ENCODE measurements around the gene CRYBG1.

Gene CRYBG1

DNA sequence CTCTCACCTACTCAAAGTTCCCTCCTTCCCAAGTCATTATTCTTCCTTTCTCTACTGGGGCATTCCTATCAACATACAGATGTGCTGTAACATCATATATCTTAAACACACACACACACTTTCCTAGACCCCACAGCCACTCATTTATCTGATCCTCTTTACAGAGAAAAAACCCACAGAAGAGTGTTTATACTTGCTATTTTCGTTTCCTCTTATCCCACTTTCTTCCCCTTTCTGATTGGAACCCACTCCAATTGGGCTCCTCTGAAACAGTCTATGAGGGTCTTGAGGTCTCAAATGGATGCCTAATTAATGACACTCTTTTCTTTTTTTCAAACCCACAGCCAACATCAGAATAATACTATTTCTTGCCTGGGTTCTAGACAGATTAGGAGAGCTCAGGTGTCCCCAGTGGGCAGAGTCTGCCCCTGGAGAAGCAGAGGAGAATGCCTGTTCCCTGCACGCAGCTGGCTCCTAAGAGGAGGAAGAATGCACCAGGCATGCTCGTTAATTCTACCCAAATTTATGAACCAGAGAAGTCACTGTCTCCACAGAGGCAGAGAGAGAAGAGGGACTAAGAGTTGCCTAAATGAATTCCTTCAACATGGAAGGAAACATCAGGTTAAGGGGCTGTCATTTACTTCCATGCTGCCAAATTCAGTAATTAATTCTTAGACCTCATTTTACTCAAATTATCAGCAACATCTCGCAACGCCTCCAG, 65.9 kb downstream of the CRYBG1 start:
- DNase-seq (ENCODE audit: low spot score) = no peak

DNA sequence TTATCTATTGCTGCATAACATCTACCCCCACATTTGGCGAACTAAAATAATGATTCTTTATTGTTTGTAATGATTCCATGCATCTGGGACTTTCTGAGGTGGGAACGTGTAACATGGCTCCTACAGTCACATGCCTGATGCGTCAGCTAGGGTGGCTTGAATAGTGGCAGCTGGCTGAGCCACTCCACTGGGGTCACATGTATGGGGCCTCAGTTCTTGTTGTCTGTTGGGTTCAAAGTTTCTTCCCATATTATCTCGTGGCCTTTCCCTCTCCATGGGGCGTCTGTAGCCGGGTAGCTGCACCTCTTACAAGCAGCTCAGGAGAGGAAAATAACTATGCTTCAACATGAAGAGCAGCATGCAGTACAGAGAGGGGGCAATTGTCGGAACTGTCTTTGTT, 69.9 kb downstream of the CRYBG1 start:
- DNase-seq (ENCODE audit: low spot score) = no peak

DNA sequence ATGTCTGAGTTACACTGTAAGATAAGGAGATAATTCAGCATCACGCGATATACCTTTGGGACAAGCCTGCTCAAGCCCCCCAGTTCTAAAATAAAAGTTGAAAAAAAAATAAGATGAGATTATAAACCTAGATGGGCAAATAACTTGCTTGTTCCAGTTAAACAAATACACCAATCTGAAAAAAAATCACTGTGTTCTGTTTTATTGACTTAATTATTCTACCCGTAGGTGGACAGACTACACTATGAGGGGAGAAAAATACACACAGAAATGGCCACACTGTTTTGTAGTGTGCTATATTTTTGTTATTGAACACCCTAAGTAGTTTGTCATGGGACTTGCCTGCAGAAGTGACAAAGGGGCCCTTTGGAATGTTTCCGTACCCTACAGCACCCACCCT, 70.9 kb downstream of the CRYBG1 start:
- no peak for DNase-seq (ENCODE audit: low spot score)

DNA sequence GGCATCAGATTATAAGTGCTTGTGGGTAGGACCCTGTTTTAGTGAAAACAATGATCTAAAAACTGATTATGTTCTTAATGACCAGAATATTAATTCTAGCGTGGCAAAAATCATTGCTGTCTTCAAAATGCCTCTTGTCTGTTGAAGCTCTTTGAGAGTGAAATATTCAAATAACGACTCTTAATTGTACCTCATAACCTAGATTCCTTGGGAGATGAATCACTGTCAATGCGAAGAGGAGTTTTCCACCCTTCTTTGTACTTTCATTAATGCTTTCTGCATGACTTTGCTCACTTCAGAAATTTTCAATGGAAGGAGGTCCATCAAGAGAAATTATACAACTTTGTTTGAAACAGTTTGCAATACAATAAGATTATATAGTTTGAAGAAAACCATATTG, 71.5 kb downstream of the CRYBG1 start:
- DNase-seq (ENCODE audit: low spot score) = no peak

DNA sequence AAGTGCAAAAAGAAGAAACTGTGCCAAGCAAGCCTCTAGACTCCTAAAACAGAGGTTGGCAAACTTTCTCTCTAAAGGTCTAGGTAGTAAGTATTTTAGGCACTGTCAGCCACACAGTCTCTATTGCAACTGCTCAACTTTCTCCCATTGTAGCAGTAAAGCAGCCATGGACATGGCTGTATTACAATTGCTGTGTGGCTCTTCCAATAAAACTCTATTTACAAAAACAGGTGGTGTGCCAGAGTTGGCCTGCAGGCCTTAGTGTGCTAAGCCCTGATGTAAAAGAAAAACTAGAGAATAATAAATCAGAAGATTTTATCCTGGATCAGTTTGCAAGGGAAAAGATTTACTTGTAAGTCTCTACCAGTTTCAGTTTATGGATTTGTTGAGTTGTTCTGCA, 74.0 kb downstream of the CRYBG1 start:
- no peak for DNase-seq (ENCODE audit: low spot score)

DNA sequence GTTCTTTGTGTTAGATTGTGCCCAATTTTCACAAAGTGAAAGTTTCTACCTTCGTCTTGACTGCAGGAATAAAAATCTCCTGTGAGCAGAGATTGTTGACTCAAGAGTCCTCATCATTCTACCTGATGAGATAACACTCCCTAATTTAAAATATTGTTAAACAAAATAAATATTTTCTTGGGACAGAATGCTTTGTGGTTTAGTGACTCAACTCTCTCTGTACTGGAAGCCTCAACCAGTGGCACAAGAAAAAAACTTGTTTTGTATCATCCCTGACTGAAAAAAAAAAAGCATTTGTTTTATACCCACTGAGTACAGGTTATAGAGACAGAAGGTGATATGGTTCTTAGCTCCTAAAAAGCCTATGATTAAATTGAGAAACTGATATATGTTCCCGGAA, 78.9 kb downstream of the CRYBG1 start:
- no peak for DNase-seq (ENCODE audit: low spot score)

DNA sequence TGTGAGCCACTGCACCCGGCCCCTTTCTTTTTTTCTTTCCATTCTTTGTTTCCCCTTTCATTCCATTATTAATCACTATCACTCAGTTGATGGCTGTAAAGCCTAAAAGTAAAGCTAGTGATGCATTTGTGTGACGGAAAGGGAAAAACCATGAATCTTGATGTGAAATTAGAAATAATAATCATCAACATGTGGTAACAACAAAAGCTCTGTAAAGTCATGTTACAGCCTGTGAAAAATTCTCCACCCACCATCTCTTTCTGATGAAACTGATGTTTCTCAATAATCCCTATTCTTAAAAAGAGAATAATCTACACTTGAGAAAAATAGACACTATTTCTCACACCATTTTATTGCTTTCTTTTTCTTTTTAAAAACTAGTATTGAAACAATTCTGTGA, 80.0 kb downstream of the CRYBG1 start:
- no peak for DNase-seq (ENCODE audit: low spot score)

DNA sequence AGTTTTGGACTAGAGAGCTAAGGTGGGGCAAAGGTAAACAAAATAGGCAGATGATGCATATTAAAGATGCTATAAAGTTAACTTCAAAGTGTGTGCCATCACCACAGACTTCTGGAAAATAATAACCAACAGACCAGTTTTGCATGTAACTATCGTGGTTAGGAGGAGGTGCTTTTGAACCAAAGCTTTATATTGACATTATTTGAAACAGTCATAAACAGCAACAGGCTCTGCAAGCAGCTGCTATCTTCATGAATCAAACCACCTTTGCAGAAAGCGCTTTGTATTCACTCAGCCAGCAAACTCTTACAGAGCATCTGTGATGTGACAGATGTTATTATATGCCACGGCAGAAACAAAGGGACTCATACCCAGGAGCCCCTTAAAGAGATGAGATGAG, 81.9 kb downstream of the CRYBG1 start:
- no peak for DNase-seq (ENCODE audit: low spot score)

DNA sequence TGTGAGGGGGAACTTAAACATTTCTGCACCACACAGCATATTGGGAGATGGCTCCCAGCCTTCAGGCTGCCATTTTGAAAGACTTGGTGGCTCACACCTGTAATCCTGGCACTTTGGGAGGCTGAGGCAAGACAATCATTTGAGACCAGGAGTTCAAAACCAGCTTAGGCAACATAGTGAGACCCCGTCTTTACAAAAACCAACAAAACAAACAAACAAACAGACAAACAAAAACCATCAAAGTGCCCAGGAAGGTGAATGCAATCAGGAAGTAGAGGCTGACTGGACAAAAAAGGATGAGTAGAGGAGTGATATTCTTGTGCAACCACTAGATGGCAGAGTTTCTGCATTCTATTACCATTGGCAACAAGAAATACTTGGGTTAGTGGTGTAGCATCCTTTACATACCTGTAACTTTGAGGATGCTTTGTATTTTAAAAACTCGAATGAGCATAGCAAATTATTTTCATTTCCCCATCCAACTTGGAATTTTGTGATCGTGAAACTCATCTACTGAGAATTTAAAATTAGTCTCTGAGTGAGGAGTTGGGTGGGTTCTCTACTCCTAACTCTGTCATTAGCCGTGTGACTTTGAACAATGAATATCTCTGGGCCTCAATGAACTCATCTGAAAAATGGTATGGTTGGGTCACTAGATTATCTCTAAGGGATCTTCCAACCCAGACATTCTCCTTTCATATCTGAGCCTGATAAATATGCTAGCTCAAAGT, 84.4 kb downstream of the CRYBG1 start:
- peak; percentile 84 for DNase-seq (ENCODE audit: low spot score)

DNA sequence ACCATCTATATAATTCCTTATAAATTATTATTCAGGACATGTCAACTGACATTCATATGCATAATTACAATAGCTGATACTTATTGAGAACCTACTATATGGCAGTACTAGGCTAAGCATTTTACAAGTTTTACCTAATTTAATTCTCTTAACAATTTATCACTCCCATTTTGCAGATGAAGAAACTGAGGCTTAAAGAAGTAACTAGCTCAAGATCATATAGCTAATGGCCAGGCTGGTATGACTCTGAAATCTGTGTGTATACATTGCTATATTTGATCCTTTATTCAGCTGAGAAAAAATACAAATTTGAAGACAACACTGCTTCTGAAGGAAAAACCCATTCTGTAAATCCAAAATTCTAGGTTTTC, 85.0 kb downstream of the CRYBG1 start:
- no peak for DNase-seq (ENCODE audit: low spot score)

DNA sequence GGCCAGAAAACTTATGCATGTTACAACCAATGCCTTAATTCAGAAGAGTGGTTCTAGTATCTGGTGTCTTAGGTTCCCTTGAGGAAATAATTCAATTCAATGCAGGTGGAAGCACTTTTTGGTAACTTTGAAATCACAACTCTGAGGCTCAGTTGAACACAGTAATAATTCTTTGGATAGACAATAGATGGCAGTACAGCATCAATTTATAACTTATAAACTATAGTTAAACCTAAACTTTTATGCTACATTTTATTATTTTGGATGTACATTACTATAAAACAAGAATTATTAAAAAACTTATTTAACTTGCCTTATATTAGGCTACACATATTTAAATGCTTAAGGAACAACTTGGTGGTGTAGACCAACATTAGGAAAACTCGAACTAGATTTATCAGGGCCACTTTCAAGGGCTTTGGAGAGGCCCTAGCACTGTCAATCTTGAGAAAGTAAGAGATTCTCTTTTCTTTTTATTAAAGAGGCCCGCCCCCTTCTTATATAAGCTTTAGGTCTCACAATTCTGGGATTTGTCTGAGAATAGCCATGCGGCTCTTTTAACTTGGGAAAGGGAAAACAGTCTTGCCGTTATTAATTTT, 85.9 kb downstream of the CRYBG1 start:
- peak; percentile 55 for DNase-seq (ENCODE audit: low spot score)

DNA sequence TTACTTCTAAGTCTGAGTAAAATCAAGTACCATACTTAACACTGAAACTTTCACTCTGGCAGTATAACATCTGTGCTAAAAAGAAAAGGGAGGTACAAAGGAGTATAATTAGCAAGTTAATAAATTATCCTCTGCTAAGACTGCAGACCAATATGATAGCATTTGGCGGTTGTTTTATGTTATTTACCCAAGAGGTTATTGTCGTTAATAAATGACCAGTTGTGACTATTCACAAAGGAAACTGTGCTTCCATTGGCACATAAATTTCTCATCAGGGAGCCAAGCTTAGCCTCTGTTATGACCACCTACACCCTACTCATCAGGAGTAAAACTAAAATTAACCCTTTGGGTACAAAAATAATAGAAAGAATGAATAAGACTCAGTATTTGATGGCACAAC, 86.5 kb downstream of the CRYBG1 start:
- no peak for DNase-seq (ENCODE audit: low spot score)

DNA sequence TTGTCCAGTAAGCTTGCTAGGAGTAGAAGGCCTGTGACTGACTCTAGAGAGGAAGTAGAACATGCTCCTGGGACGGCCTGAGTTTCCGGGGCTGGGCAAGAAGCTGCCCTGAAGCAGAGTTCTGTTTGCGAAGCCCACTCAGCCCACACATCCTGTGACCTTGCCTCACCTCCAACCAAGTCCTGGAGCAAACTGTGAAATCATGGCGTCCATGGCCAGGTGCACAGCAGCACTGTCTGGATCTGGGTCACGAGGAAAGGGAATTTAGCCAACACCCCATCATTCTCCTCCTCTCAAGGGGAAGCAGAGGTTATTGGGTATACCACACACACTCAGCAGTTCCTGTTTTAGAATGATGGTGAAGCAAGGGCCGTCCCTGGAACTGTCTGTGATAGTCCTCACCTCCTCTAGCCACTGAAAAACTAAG, 87.5 kb downstream of the CRYBG1 start:
- DNase-seq (ENCODE audit: low spot score) = no peak

DNA sequence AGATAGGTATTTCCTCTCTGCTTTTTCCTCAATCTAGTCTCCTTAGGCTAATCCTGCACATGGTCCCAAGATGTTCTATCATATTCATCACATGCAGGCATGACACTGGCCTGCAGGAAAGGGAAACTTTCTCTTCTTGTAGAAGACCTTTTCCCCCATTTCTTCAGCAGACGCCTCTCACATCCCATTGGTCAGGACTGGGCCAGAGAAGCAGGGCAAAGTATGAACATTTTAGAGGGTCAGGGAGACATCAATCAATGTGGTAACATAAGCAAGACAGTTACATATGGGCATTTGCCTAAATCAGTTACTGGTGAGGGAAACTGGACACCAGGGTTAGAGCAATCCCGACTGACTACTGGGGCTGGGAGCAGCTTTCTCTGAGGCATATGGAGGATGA, 90.1 kb downstream of the CRYBG1 start:
- no peak for DNase-seq (ENCODE audit: low spot score)

DNA sequence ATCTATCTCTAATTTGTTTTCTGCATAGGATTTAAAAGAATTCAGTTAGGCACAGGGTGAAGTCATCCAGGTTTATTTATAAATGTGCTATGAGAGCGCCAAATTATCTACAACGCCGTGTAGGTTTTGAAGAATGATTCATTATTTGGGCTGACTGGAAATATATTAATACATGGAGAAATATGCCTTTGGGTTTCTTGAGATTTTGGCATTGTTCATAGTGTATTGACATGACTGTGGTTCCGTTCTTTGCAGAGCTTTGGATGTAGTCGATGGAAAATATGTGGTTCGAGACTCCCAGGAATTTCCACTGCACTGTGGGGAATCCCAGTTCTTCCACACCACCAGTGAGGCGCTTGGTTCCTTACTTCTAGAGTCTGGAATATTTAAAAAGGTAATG, 90.9 kb downstream of the CRYBG1 start:
- DNase-seq (ENCODE audit: low spot score) = no peak

DNA sequence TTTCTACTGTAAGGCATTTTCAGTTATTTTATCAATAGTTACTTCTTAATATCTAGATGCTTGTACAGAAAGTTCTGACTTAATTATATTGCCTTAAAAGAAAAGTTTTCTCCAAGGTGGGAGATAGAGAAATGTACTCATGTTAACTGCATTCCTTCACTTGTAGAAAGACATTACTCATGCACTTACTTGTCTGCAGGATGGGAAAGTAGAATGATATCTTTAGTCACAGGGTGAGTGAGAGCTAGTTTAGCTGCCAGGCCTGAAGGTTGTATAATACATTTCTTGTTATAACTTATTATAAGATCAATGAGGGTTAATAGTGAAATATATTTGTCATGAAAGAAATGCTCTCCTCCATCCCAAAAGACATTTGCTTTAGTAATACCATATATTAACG, 92.1 kb downstream of the CRYBG1 start:
- DNase-seq (ENCODE audit: low spot score) = peak; percentile 22

DNA sequence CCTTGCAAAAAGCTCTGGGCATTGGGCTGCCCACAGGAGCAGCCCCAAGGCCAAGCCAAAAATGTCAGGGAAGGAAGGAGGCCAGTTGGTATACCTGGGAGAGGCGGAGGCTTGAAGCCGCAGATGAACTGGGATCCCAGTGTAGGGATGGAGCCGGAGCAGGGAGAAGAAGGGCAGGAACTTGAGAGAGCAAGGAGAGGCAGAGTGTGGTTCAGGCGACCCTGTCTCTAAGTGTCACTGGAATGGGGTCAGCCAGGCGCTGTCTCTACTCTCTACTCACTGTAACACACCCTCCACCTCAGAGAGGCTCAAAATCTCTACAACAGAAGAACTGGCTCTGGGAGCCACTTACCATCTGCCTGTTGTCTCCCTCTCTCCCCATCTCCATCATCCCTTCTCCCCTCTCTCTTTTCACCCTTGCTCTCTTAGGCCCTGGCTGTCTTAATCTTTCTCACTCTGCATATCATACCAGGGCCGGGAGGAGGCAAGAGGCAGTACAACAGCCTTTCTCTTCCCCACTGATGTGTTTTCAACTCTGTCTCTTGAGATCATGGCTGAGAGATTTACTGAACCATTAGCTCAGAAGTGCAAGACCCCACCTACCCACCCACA, 93.3 kb downstream of the CRYBG1 start:
- no peak for DNase-seq (ENCODE audit: low spot score)

DNA sequence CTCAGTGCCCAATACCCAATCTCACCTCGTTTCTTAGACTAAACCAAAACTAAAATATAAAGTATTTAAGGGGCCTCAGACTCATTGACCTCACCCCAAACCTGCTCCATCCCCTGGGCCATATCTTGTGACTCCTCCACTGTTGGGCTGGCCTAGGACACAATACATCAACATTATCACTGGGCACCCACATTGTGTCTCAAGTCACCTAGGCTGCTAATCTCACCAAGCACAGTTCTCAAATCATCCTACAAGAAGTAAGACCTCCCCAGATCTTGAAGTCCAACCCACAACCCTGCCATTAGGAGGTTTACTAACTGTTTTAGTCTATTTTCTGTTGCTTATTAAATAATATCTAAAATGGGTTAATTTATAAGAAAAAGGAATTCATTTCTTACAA, 96.2 kb downstream of the CRYBG1 start:
- DNase-seq (ENCODE audit: low spot score) = no peak

DNA sequence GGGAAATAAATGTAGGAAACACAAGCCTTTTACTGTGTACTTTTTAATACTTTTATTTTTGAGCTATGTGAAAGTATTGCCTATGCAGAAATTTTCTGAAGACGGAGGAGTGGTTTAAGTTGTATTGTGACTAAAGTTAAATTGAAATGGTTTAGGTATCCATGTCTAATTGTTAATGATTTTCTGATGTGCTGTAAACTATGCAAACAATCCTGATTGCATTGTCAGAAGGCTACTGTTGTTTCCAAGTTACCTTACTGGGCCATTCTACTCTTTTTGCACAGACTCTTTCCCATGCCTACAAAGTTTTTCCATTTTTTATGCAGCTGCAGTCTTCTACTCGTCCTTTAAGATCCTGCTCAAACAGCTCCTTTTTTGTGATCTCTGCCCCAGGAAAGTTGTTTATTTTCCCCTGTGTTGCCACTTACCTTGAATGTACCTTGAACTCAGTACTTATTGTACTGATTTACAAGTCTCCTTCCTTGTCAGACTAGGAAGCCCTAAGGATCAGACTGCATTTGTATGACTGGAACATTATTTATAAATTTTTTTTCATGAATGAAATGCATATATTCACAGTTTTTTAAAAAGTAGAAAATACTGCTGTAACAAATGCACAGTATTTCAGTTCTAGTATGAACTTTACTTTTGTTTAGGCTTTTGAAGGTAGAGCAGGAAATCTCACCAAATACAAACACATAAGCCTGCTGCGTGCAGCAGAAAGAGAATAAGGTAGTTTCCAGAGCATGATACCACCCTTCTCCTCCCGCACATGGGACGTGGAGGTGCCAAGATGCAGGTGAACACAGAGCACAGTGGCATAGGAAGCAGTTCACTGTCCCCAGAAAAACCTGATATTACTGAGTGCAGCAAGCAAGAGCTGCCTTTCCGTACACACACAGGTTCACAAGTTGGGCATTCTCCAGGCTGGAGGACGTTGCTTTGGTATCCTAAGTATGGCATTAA, 97.8 kb downstream of the CRYBG1 start:
- DNase-seq (ENCODE audit: low spot score) = no peak

DNA sequence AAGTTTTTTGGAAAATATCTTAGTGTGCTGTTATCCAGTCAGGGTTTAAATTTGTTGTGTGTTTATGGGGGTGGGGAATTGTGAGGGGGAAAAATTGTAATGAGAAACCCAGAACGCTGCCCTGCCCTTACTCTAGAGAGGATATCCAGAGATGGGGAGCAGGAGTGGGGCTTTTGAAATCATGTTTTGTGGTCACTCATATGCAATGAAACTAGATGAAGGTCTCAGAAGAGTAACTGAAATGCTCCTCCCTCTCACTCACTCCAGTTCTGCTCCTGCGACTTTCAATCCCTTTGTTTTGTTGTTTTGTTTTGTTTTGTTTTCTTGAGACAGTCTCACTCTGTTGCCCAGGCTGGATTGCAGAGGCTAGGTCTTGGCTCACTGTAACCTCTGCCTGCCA, 100.0 kb downstream of the CRYBG1 start:
- no peak for DNase-seq (ENCODE audit: low spot score)

DNA sequence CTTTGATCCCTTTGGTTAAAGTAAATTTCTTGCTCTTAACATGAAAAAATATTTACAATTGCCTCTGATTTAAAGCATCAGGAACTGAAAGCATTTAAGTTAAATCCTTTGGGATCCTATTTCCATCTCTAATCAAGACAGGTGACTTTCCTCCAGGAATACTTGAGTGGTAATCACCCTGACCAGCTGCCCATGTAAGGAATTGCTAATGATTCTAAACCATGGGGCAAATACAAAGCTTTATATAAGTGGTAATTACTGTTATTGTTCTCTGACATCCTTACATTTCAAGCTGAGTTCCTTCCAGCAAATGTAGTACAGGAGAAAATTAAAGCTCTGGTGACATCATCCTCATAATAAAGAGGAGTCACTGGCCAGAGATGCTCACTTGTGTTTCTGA, 100.6 kb downstream of the CRYBG1 start:
- no peak for DNase-seq (ENCODE audit: low spot score)

Data from RKO (cell line).